Activated naive CD8-positive, alpha-beta T cell treated with anti-CD3 and anti-CD28 coated beads, Interleukin-2, amount 50 U/mL, for 16 hours (primary cell): Measurements from ENCODE around the gene FEZF1.

Experiments
- DNase-seq: peaks from one replicate; pipeline ENCODE4 v3.0.0-alpha.2; 2020; ENCODE audit warnings: low read depth, low spot score

The FEZF1 gene

DNA sequence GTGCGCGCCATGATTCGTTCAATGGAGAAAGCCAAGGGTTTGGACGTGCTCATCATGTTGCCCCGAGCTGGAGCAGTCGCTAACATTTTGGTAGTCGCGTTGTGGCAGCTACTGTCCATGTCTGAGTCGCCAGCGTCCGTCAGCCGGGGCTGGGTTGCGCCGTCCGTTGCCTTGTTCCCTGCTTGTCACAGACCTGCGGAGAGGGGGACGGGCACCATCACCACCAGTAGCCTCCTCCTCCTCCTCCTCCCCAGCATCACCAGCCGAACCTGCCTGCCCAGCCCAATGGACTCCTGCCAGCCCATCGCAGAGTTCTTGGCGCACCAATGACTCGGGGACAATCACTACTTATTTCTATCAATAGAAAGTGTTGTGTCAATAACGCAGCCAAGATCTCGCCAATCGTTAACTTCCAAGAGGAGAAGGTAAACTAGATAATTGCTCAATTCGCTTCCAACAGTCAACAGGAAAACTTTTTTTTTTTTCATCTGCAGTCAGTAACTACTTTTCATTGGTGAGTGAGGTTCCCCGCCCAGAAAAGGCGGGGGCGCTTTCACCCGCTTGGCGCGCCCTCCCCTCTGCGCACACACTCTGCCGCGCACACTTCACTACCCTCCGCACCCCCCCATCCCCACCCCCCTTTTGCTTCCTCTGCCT is at the start of gene FEZF1:
Gene FEZF1, minus strand, starts transcription at position 432 of the 657 bp plus-strand sequence. Its CDS starts 313 bp downstream, at position 119.
- no peak for DNase-seq

GRCh38 chr7:122352454-122352853 is 47.9 kb upstream of the FEZF1 start:
- no peak for DNase-seq

DNA sequence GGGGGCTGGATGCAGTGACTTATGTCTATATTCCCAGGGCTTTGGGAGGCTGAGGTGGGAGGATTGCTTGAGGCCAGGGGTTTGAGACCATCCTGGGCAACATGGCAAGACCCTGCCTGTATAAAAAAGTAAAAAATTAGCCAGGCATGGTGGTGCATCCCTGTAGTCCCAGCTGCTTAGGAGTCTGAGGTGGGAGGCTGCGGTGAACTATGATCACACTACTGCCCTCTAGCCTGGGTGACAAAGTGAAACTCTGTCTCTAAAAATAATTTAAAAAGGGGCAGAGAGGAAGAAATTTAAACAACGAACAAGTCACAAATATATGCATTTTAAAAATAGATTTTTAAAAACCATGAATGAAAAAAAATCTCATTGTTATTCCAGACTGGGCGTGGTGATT is 46.2 kb upstream of the FEZF1 start:
- DNase-seq = no peak

- DNase-seq = no peak
Observed at GRCh38 chr7:122344303-122344620, 39.7 kb upstream of the FEZF1 start.

DNA sequence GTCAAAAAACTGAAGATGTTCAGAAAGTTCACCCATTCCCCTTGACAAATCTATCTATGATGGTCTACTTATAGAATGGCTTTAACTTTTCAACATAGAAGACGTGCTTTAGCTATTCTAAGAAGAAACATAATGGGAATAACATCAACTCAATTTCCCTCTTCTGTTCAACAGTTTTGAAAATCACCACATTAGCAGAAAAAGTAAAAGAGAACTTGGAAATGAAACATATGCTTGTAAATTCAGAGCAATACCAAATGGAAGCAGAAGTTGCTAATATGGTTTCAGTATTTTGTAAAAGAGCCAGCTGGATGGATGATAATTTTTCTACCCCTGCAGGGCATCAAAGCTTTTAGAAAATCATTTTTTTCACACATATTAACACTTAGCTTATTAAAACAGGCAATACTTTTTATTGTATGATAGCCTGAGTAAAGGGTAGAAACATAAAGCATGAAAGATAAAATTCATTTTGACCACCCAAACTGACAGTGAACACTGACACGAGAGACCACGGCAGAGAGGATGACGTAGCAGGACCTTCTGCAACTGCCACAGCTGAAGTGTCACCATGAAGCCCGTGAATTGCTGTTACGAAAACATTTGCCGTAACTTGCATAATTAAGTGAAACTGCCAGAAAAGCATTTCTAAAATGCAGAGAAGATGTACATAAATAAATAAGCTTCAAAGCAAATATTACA is 39.2 kb upstream of the FEZF1 start:
- no peak for DNase-seq

DNA sequence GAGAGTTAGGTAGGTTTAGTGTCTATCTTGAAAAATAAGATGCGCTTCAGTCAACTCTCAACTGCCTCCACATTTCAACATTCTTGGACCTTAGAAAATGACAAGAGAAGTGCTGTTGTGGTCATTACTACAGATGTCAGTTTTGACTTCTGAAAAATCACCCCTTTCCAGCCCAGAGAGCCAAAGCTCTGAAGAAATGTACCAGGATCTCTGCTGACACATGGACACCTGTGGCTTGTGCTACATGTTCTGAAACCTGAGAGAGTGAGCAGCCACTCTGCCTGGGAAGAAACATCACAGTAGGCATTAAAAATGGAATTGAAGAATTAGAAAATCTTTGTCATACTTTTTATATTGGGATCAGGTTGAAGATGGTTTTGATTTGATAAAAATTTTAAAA is 35.9 kb upstream of the FEZF1 start:
- DNase-seq = no peak

- no peak for DNase-seq
Observed at GRCh38 chr7:122339145-122339904, 34.8 kb upstream of the FEZF1 start.

DNA sequence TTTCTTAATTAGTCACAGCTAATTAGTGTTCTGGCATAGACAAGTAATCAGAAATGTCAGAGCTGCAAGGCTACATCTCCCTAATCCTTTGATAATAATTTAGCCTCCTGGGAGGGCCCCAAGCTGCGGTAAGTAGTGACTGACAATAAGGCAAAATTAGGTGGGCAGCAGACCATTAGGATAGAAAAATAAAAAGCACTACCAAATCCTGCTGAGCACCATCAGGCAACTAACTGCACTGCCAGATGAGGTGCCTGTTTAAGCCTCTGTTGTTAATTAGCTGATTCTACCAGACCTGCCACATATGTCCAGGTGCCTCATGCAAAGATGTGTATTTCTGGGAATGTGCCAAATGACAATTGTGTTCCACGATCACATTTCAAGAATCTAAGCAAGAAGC is 32.5 kb upstream of the FEZF1 start:
- DNase-seq = no peak

- no peak for DNase-seq
Observed at GRCh38 chr7:122329145-122329802, 24.7 kb upstream of the FEZF1 start.

GRCh38 chr7:122327969-122328368 is 23.4 kb upstream of the FEZF1 start:
- no peak for DNase-seq

DNA sequence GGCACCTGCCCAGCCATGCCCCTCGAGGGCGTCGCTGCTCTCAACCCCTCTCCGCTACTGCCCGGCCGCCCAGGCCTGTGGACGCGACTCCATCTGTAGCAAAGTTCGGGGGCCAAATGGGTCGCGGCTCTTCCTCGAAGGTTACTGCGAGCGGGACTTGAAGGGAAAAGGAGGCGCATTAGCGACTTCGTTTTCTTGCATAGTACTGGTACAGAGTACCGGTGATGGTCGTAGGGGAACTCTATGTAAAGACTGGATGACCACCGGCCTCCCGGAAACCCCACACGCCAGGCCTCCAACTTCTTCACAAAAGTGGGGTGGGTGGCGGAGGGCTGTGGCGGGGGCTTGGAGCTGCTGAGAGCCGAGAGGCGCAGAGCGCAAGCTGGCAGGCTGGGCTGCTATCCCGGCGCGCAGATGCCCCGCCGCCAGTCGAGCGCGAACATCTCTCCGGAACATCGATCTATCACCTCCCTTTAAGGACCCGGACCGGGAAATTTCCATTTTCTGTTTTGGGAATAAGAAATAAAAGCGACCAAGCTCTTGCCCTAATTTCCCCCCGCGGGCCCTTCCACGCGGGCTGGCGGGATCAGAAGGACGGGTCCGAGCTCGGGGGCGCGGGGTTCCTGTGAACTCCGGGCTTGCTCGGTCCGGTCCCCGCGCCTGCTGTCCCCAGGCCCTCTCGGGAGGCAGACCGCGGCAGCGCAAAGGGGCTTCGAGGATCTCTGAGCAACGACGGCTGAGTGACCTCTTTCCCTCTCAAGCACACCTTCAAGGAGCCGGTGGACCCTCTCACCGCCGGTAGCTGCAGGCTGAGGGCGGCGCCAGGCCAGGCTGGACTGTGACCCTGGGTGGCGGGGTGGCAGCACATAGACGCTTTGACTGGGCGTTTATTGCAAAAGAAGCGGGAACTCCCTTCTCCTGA is 12.2 kb upstream of the FEZF1 start:
- no peak for DNase-seq

DNA sequence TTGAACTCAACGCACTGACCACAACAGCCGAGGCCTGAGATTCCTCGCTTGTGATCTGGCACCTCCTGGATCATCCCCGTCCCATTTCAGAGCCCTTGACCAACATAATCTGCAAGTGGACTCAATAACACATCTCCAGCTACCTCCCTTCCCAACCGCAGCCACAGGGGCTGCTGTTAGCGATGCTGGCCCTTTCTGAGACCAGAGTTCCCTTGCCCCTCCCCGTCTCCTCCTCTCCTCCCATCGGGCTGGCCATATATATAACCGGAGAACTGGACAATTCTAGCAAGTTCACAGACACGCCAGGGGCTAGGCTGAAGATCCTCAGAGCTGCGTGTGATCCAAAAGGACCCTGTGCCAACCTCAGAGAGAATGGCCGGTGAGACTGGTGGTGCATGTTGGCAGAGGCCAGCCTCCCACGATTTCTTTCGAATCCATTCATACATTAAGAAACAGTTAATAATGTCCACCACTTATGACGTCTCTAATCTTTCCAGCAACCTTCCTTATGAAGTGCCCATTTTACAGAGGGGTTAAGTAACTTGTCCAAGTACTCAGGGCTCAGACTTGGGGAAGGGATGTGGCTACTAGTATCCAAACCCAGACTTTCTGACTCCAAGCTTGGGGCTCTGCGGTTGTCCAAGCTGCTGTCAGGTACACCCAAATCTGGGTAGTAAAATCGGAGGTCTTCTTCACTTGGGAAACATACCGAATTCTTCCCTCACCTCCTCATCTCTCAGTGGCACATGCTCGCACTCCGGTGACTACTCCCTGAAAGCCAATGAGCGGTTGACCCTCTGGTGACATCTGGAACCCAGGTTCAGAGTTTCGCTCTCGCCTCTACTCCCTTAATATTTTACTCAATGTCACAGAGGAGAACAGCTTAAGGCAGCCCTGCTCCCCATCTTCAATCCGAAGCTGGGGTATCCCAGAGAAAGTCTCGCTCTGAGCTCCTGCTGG is 11.2 kb upstream of the FEZF1 start:
- no peak for DNase-seq

GRCh38 chr7:122314284-122314683 is 9.7 kb upstream of the FEZF1 start:
- no peak for DNase-seq

- DNase-seq = no peak
Observed at GRCh38 chr7:122312789-122313188, 8.2 kb upstream of the FEZF1 start.

- DNase-seq = no peak
Observed at GRCh38 chr7:122311734-122312450, 7.3 kb upstream of the FEZF1 start.

- DNase-seq = no peak
Observed at GRCh38 chr7:122311050-122311700, 6.6 kb upstream of the FEZF1 start.

DNA sequence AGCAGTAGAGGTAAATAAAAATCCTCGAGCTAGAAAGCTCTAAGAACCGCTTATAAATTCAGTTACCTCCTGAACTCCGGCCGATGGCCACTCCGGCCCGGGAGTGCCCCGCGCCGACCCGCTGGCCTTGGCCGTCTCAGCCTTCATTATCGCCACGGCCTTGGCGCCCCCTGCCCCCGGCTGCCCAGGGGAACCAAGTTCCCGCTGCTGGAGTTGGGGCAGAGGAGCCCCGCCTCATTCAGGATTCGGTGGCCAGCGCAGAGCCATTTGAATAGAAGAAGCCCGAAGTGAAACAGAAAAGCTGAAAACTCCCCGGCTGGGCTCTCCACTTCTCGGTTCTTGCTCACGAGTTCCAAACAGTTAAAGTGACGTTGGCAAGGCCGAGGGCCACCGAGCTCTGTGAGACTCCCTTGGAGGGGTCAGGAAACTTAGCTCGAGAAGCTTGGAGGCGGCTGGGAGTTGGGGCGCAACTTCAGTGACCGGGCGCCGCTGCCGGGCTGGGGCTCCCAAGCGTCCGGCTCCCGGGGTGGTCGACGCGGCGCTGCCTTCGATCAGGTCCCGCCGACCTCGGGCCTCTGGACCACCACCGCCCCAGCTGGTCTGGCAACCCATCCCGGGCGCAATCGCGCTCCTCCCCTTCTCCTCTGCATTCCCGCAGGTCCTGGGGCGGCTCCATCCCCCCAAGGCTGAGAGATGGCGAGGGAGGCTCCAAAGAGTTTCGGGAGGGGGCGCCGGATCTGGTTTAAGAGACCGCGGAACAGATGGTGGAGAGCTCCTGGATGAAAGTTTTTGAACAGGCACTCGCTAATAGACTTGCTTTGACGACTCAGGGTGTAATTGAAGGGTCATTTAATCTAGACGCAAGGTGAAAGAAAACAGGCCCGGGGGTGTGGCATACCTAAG is 5.8 kb upstream of the FEZF1 start:
- no peak for DNase-seq

GRCh38 chr7:122309421-122309820 is 4.9 kb upstream of the FEZF1 start:
- no peak for DNase-seq
